Ovary (tissue), 3 donors: ENCODE results near the gene SLCO2A1.

Experiments used
- EP300 ChIP-seq: sonication (generic); formaldehyde crosslinking; IDR thresholded peaks from one replicate; pipeline ENCODE4 v1.6.1; 2017; ENCODE audit warnings: antibody characterized with exemption
- TF ChIP-seq, protein P1 (sequence below), 3 donors: fragments of 450-650 bp in 2 of 3; fragments of 200-600 bp in 1 of 3; IDR thresholded peaks; one replicate each; pipeline versions ENCODE4 v1.5.1 to v1.8.0; 2016 to 2022; ENCODE audit warnings: antibody characterized with exemption in 3 of 3, mild to moderate bottlenecking in 1 of 3
- donor health status: DM: no; HTN: no; CAD: no.

DNA sequence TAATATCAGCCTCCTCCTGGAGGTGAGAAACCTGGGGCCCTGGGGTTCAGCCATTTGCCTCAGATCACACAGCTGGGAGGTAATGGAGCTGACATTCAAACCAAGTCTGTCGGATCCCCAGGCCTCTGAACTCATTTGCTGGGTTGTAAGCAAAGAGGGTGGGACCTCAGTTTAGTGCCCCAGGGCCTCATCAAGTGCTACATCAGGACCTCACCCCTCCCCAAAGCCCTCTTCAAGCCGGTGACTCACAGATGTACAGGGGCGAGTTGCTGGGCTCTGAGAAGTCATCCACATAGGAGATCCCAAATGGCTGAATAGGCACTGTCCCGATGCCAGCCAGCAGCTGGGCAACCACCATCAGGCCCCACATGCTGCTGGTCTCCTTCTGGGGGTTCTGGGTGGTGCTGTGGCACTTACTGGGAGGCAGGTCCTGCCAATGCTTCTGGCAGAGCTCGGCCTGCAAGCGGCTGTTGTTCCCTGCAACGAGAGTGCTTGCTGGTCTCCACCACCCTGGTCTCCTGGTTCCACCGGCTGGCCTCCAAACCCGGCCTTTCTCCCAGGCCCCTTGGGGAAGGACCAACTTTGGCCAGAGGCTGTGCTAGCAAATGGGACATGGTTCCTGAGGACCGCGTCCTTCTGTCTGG is 74.9 kb downstream of the SLCO2A1 start:
- TF ChIP-seq, protein P1, sequence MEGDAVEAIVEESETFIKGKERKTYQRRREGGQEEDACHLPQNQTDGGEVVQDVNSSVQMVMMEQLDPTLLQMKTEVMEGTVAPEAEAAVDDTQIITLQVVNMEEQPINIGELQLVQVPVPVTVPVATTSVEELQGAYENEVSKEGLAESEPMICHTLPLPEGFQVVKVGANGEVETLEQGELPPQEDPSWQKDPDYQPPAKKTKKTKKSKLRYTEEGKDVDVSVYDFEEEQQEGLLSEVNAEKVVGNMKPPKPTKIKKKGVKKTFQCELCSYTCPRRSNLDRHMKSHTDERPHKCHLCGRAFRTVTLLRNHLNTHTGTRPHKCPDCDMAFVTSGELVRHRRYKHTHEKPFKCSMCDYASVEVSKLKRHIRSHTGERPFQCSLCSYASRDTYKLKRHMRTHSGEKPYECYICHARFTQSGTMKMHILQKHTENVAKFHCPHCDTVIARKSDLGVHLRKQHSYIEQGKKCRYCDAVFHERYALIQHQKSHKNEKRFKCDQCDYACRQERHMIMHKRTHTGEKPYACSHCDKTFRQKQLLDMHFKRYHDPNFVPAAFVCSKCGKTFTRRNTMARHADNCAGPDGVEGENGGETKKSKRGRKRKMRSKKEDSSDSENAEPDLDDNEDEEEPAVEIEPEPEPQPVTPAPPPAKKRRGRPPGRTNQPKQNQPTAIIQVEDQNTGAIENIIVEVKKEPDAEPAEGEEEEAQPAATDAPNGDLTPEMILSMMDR (IDR thresholded peaks at IDR 0.05), result no peak
- TF ChIP-seq EP300, result no peak
